IMR-90 (cell line): ENCODE measurements around the gene MUC7. TPM values are rescaled to one million over a fixed set of nuclear protein-coding genes. Genes with fewer than 3 reads are reported as not detected.

ENCODE experiments used
- ATAC-seq: fragments of 200-7000 bp; cut with Tn5 transposase; 2 replicates; pipeline ENCODE4 v1.9.1; 2020; ENCODE audit warnings: low read depth, mild to moderate bottlenecking, moderate library complexity
- Bru-seq: library from RNA; stranded (reverse); fragments of 400-500 nt; gene quantifications from one replicate; lab custom pipeline; 2021; lab: Mats Ljungman, UMichigan
- BruChase-seq, 2 experiments: library from RNA; stranded (reverse); fragments of 400-500 nt; gene quantifications; one replicate each; lab custom pipeline; 2021; lab: Mats Ljungman, UMichigan
- BruUV-seq: library from RNA; stranded (reverse); fragments of 400-500 nt; replicated peaks from 2 replicates; lab custom pipeline; 2021; lab: Mats Ljungman, UMichigan
- CTCF ChIA-PET: fragments of 300-600 bp; formaldehyde crosslinking; extraction: SDS; loops from one replicate; lab custom pipeline; 2021; ENCODE audit warnings: antibody characterized with exemption; lab: Yijun Ruan, JAX
- POLR2A ChIA-PET: fragments of 300-600 bp; sonication (Branson Sonifier 250); formaldehyde crosslinking; loops from one replicate; lab custom pipeline; 2022; ENCODE audit warnings: antibody characterized with exemption; ENCODE audit not compliant: unreplicated experiment; lab: Charles Lee
- DNase-seq: peaks from one replicate; pipeline ENCODE4 v3.0.0; 2013
- H2AFZ ChIP-seq: replicated peaks from 2 replicates; pipeline ENCODE3; 2013; ENCODE audit warnings: low read length, mild to moderate bottlenecking; ENCODE audit not compliant: poor library complexity
- H2AK5ac ChIP-seq: 2 replicates; pipeline ENCODE4 v1.6.1; 2013; ENCODE audit warnings: low read depth, low read length, inconsistent platforms
- H2AK9ac ChIP-seq: replicated peaks from 2 replicates; pipeline ENCODE3; 2013; ENCODE audit warnings: mild to moderate bottlenecking, low read depth, low read length, moderate library complexity; ENCODE audit not compliant: poor library complexity
- H2BK120ac ChIP-seq: 2 replicates; pipeline ENCODE4 v1.6.1; 2013; ENCODE audit warnings: low read depth, low read length, inconsistent platforms
- H2BK15ac ChIP-seq: 3 replicates; pipeline ENCODE4 v1.6.1; 2013; ENCODE audit warnings: low read depth, low read length, inconsistent platforms
- H2BK20ac ChIP-seq: 2 replicates; pipeline ENCODE4 v1.6.1; 2013; ENCODE audit warnings: low read depth, mild to moderate bottlenecking, inconsistent platforms, low read length, moderate library complexity
- H2BK5ac ChIP-seq: 2 replicates; pipeline ENCODE4 v1.6.1; 2013; ENCODE audit warnings: mild to moderate bottlenecking, low read depth, low read length, inconsistent platforms; ENCODE audit not compliant: poor library complexity, severe bottlenecking
- H3K14ac ChIP-seq: replicated peaks from 2 replicates; pipeline ENCODE4 v1.6.1; 2013; ENCODE audit warnings: low read depth, low read length, inconsistent platforms
- H3K18ac ChIP-seq: 2 replicates; pipeline ENCODE4 v1.6.1; 2013; ENCODE audit warnings: low read depth, low read length, control low read depth
- H3K23ac ChIP-seq: 2 replicates; pipeline ENCODE4 v1.6.1; 2013; ENCODE audit warnings: low read depth, low read length, inconsistent platforms
- H3K27ac ChIP-seq: 2 replicates; pipeline ENCODE4 v1.5.1; 2013; ENCODE audit warnings: mild to moderate bottlenecking, control low read depth, low read length; ENCODE audit not compliant: insufficient read depth
- H3K27me3 ChIP-seq: 2 replicates; pipeline ENCODE4 v1.6.1; 2013; ENCODE audit warnings: low read length; ENCODE audit not compliant: control insufficient read depth, insufficient read depth
- H3K36me3 ChIP-seq: 2 replicates; pipeline ENCODE4 v1.6.1; 2013; ENCODE audit warnings: low read length, mixed read lengths; ENCODE audit not compliant: control insufficient read depth, insufficient read depth
- H3K4ac ChIP-seq: 2 replicates; pipeline ENCODE4 v1.6.1; 2013; ENCODE audit warnings: low read depth, low read length, inconsistent platforms
- H3K4me1 ChIP-seq: 2 replicates; pipeline ENCODE4 v1.6.1; 2013; ENCODE audit warnings: low read length, mixed read lengths; ENCODE audit not compliant: control insufficient read depth, insufficient read depth
- H3K4me2 ChIP-seq: 2 replicates; pipeline ENCODE4 v1.6.1; 2013; ENCODE audit warnings: low read depth, mild to moderate bottlenecking, control low read depth, low read length, moderate library complexity
- H3K4me3 ChIP-seq: 2 replicates; pipeline ENCODE4 v1.5.1; 2013; ENCODE audit warnings: low read depth, mild to moderate bottlenecking, control low read depth, low read length, moderate library complexity; ENCODE audit not compliant: insufficient read depth
- H3K56ac ChIP-seq: 2 replicates; pipeline ENCODE4 v1.6.1; 2013; ENCODE audit warnings: low read length, inconsistent platforms; ENCODE audit not compliant: insufficient read depth; ENCODE audit errors: extremely low read depth
- H3K79me1 ChIP-seq, 2 experiments: 2 replicates each; pipeline ENCODE4 v1.6.1; 2013; ENCODE audit warnings: low read length in 2 of 2, inconsistent platforms in 1 of 2, low read depth in 1 of 2
- H3K9ac ChIP-seq: 2 replicates; pipeline ENCODE4 v1.6.1; 2013; ENCODE audit warnings: low read depth, low read length, control low read depth
- H3K9me1 ChIP-seq: 2 replicates; pipeline ENCODE4 v1.6.1; 2013; ENCODE audit warnings: low read length, inconsistent platforms; ENCODE audit not compliant: insufficient read depth
- H3K9me3 ChIP-seq: 2 replicates; pipeline ENCODE4 v1.6.1; 2013; ENCODE audit warnings: low read length; ENCODE audit not compliant: control insufficient read depth, insufficient read depth
- H4K20me1 ChIP-seq: 2 replicates; pipeline ENCODE4 v1.6.1; 2013; ENCODE audit warnings: low read length, inconsistent platforms; ENCODE audit not compliant: insufficient read depth
- H4K5ac ChIP-seq: 2 replicates; pipeline ENCODE4 v1.6.1; 2013; ENCODE audit warnings: mild to moderate bottlenecking, low read depth, low read length, control low read depth
- H4K8ac ChIP-seq, 2 experiments: 2 replicates each; pipeline ENCODE4 v1.6.1; 2013; ENCODE audit warnings: low read depth in 2 of 2, low read length in 2 of 2, control low read depth in 1 of 2, inconsistent platforms in 1 of 2
- H4K91ac ChIP-seq: 2 replicates; pipeline ENCODE4 v1.6.1; 2013; ENCODE audit warnings: low read depth, low read length, inconsistent platforms; ENCODE audit not compliant: insufficient read depth
- RCOR1 ChIP-seq: IDR thresholded peaks from 2 replicates; pipeline ENCODE4 v1.6.1; 2012; ENCODE audit warnings: mild to moderate bottlenecking, low read length, improper control_type of control experiment; ENCODE audit not compliant: insufficient replicate concordance
- WGBS, 2 experiments: methylation state at CpG; one replicate each; pipeline versions ENCODE4 v1.1.5 to v1.1.7; 2013; ENCODE audit warnings: missing lambda C conversion rate in 2 of 2; ENCODE audit not compliant: insufficient read length in 1 of 2; ENCODE audit errors: extremely low coverage in 2 of 2; 5-methylcytosine and 5-hydroxymethylcytosine counted together
- dilution Hi-C: fragments of 300-500 bp; cut with HindIII; formaldehyde crosslinking; loops from one replicate; pipeline ENCODE4 v1.14.3; 2018; ENCODE audit warnings: low sequenced_read_pairs; ENCODE audit not compliant: unreplicated experiment
- in situ Hi-C: fragments of 300-500 bp; cut with MboI; formaldehyde crosslinking; loops from 3 replicates; pipeline ENCODE4 v1.14.3; 2019; ENCODE audit warnings: low sequenced_read_pairs, inconsistent platforms, mixed read lengths
- intact Hi-C: fragments of 100-400 bp; cut with micrococcal nuclease; formaldehyde crosslinking; loops from 2 replicates; pipeline ENCODE4 v1.10.0; 2022
- long read RNA-seq: library from polyadenylated mRNA; unstranded; transcript quantifications from one replicate; pipeline ENCODE4 v2.0.0, GENCODE V29; 2021; ENCODE audit not compliant: unreplicated experiment
- polyA plus RNA-seq, 3 experiments: library from polyadenylated mRNA; depleted of rRNA; stranded (reverse); fragments of >200 nt; gene quantifications; 2 replicates each; pipeline ENCODE4 v1.2.3, GENCODE V29; 2012; ENCODE audit warnings: low replicate concordance in 1 of 3
- total RNA-seq: library from RNA; depleted of rRNA; stranded (reverse); fragments of >200 nt; gene quantifications from 2 replicates; pipeline ENCODE4 v1.2.3, GENCODE V29; 2012; rRNA removed

The MUC7 gene
- total RNA-seq (not detected in 2 replicates), polyA plus RNA-seq (2012; rRNA removed) (not detected in 2 replicates), Bru-seq, nascent RNA (not detected), BruChase-seq, experiment 1, labeled RNA remaining after a 6-hour chase (percentile 3 among the genes with signal in this experiment), BruChase-seq, experiment 2, labeled RNA remaining after a 2-hour chase (percentile 4 among the genes with signal in this experiment)
- not detected in 2 replicates for polyA plus RNA-seq (2012; cell fraction: cytosol; rRNA removed)
- polyA plus RNA-seq (2012; cell fraction: nucleus; rRNA removed; ENCODE audit: low replicate concordance), result not detected in 2 replicates
- long read RNA-seq, result 0 reads

- CTCF ChIA-PET, result no interaction called here
- intact Hi-C loops, result no loop called here
- Histone ChIP-seq H2BK20ac (no peak within 1 kb of the TSS), H4K91ac (no peak within 1 kb of the TSS), H3K14ac (no peak within 1 kb of the TSS), H2AK9ac (no peak within 1 kb of the TSS), H2BK120ac (no peak within 1 kb of the TSS), H3K9me3 (no peaks in the 10 kb centered on the region), H3K27ac (no peak within 1 kb of the TSS), H2AK5ac (no peak within 1 kb of the TSS), H3K27me3 (no peaks in the 10 kb centered on the region), H3K23ac (no peak within 1 kb of the TSS), H2BK15ac (no peak within 1 kb of the TSS), H4K5ac (no peak within 1 kb of the TSS), H2AFZ (no peak within 1 kb of the TSS), H3K4me3 (no peak within 1 kb of the TSS), H3K36me3 (no peaks in the 10 kb centered on the region), H3K4me1 (peaks cover 3% of the 10 kb centered on the region; the same call in 1 of the 2 replicates), H3K9me1 (no peaks in the 10 kb centered on the region), H3K79me1 (no peaks in the 10 kb centered on the region), H4K8ac (no peak within 1 kb of the TSS), H3K4me2 (no peak within 1 kb of the TSS), H4K20me1 (no peaks in the 10 kb centered on the region), H3K56ac (no peak within 1 kb of the TSS), H3K9ac (no peak within 1 kb of the TSS), H2BK5ac (no peak within 1 kb of the TSS), H3K18ac (no peak within 1 kb of the TSS), H3K4ac (no peak within 1 kb of the TSS)
- dilution Hi-C loops, result no loop called here
- ATAC-seq, result no peak
- POLR2A ChIA-PET, result no interaction called here
- no peak for DNase-seq
- in situ Hi-C loops, result no loop called here
- 40% methylated on average over 1 of the region's 4 CpGs; no CpG with 5 or more reads in 1 of the 2 experiments for WGBS, 2 experiments
- TF ChIP-seq RCOR1, result no peak
- no TSS peak for BruUV-seq
These were observed at the start of gene MUC7 for GRCh38 chr4:70471897-70472296. MUC7 (plus strand) TSS chr4:70472197; CDS start chr4:70474022, 1,825 bp downstream.
